Neural crest cell (in vitro differentiated cells): Measurements from ENCODE around the gene RPL37. TPM values are rescaled to one million over a fixed set of nuclear protein-coding genes. Genes with fewer than 3 reads are reported as not detected.

ENCODE experiments used
- DNase-seq: peaks from one replicate; pipeline ENCODE4 v3.0.0; 2021; ENCODE audit warnings: low read depth, mixed read lengths, low spot score
- H3K27ac Mint-ChIP-seq: one replicate; pipeline ENCODE4 v1.8.0; 2021; ENCODE audit warnings: mild to moderate bottlenecking, mixed read lengths; ENCODE audit not compliant: unreplicated experiment
- H3K27me3 Mint-ChIP-seq: 2 replicates; pipeline ENCODE4 v1.8.0; 2021; ENCODE audit warnings: low read depth, mild to moderate bottlenecking, mixed read lengths
- H3K36me3 Mint-ChIP-seq: 2 replicates; pipeline ENCODE4 v1.8.0; 2021; ENCODE audit warnings: low read depth, mild to moderate bottlenecking, mixed read lengths
- H3K4me1 Mint-ChIP-seq: 2 replicates; pipeline ENCODE4 v1.8.0; 2021; ENCODE audit warnings: mixed read lengths
- H3K4me3 Mint-ChIP-seq: one replicate; pipeline ENCODE4 v1.8.0; 2021; ENCODE audit warnings: mild to moderate bottlenecking, mixed read lengths
- H3K9me3 Mint-ChIP-seq: 2 replicates; pipeline ENCODE4 v1.8.0; 2021; ENCODE audit warnings: mixed read lengths
- total RNA-seq: library from RNA; stranded (reverse); gene quantifications from 2 replicates; pipeline ENCODE4 v1.2.1, GENCODE V29; 2021
- TF ChIP-seq, protein P1 (sequence below): fragments of 200-600 bp; sonication (generic); conservative IDR thresholded peaks from 2 replicates; pipeline ENCODE4 v1.5.0; 2021; ENCODE audit warnings: antibody characterized with exemption, mild to moderate bottlenecking

The RPL37 gene
- total RNA-seq, 1 donor from 2014 or later: 1,432 TPM

DNA sequence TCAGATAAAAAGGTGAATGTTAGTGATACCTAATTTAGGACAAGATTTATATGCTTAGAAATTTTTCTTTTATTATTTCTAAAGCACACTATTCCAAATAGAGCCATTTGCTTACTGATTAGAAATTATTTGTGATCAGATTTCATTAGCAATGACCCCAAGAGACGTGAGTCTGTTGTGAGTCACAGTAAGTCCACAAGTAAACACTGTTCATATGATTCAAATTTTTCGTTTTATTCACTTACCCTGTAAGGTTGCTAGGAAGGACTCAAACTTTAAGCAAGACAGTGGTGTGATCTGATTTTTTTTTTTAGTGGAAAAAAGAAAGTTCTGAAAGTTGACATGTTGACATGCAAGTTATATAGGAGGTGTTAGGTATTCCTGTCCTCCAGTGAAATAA is 7.3 kb upstream of the RPL37 start:
- H3K4me3 Mint-ChIP-seq: no peak overlapping the region
- TF ChIP-seq, protein P1, sequence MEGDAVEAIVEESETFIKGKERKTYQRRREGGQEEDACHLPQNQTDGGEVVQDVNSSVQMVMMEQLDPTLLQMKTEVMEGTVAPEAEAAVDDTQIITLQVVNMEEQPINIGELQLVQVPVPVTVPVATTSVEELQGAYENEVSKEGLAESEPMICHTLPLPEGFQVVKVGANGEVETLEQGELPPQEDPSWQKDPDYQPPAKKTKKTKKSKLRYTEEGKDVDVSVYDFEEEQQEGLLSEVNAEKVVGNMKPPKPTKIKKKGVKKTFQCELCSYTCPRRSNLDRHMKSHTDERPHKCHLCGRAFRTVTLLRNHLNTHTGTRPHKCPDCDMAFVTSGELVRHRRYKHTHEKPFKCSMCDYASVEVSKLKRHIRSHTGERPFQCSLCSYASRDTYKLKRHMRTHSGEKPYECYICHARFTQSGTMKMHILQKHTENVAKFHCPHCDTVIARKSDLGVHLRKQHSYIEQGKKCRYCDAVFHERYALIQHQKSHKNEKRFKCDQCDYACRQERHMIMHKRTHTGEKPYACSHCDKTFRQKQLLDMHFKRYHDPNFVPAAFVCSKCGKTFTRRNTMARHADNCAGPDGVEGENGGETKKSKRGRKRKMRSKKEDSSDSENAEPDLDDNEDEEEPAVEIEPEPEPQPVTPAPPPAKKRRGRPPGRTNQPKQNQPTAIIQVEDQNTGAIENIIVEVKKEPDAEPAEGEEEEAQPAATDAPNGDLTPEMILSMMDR: no peak
- H3K27me3 Mint-ChIP-seq: peaks cover 65% of the 10 kb centered on the region
- DNase-seq: no peak
- H3K4me1 Mint-ChIP-seq: peaks cover 3% of the 10 kb centered on the region
- H3K36me3 Mint-ChIP-seq: no peaks in the 10 kb centered on the region
- H3K9me3 Mint-ChIP-seq: no peaks in the 10 kb centered on the region
- no peak overlapping the region for H3K27ac Mint-ChIP-seq

DNA sequence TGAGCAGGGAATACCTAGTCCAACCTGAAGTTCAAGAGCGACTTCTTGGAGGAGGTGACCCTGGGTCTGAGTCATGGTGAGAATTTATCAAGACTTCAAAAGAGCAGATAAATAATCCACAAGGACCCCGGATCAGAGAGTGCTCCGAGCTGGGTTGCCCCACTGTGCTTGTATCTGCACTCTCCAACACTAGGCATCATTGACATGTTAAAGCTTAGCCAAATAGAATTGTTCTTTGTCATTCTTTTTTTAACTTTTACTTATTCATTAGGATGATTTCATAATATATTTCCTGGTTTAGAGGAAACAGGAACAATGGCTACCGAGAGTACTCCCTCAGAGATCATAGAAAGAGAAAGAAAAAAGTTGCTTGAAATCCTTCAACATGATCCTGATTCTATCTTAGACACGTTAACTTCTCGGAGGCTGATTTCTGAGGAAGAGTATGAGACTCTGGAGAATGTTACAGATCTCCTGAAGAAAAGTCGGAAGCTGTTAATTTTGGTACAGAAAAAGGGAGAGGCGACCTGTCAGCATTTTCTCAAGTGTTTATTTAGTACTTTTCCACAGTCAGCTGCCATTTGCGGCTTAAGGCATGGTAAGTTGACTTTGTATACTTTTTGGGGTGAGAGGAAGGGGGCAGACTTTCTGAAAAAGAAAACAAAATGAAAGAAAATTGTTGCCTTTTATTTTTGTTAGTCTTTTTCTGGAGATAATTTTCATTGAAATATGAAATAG is 6.2 kb upstream of the RPL37 start, which contains the start of gene CARD6:
Gene CARD6 (plus strand): TSS at position 300 of the 738 bp plus-strand sequence. CDS start 16 bp downstream, at position 316.
- H3K36me3 Mint-ChIP-seq: no peaks in the 10 kb centered on the region
- peaks cover 61% of the 10 kb centered on the region for H3K27me3 Mint-ChIP-seq
- H3K4me3 Mint-ChIP-seq: no peak within 1 kb of the TSS
- no peak for DNase-seq
- TF ChIP-seq, protein P1: no peak
- H3K27ac Mint-ChIP-seq: no peak within 1 kb of the TSS
- H3K4me1 Mint-ChIP-seq: peaks cover 9% of the 10 kb centered on the region
- H3K9me3 Mint-ChIP-seq: no peaks in the 10 kb centered on the region

DNA sequence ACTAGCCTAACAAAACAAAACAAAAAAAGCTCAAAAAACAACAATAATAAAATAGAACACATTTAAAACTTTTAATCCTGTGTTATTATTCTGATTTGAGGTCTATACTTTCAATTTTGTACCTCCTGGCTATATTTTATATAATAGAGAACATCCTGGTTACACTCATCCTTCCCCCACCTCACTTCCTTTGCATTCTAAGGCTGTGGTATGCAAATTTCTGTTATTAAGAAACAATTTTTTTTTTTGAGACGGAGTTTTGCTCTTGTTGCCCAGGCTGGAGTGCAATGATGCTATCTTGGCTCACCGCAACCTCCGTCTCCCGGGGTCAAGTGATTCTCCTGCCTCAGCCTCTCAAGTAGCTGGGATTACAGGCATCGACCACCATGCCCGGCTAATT is 3.1 kb upstream of the RPL37 start:
- H3K4me1 Mint-ChIP-seq: peaks cover 39% of the 10 kb centered on the region
- no peaks in the 10 kb centered on the region for H3K9me3 Mint-ChIP-seq
- TF ChIP-seq, protein P1: no peak
- no peak for DNase-seq
- H3K27ac Mint-ChIP-seq: no peak overlapping the region
- H3K36me3 Mint-ChIP-seq: peaks cover 19% of the 10 kb centered on the region
- H3K4me3 Mint-ChIP-seq: peak overlapping the region; percentile 73
- peaks cover 50% of the 10 kb centered on the region for H3K27me3 Mint-ChIP-seq

DNA sequence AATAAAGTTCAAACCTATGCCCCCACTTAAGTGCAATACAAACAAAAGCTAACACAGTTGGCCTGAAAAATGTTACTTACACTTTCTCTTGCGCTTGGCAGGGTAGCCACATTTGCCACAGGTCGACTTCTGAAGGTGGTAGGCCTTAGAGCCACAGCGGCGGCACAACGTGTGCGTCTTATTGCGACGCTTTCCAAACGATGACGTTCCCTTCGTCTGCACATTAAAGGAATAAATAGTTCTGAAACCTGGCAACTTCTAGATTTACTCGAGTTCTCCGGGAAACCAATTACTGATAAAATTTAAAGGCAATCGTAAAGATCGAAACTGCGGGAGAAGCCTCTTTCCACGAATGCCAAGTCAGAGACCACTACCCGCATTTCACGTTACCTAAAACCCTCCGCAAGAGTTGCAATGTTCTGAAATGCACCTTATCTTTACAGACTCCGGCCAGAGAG is 602 bp downstream of the RPL37 start:
- Mint-ChIP-seq H3K4me3 (peak overlapping the region; percentile 100), H3K36me3 (peaks cover 38% of the 10 kb centered on the region), H3K27me3 (peaks cover 20% of the 10 kb centered on the region), H3K27ac (peak overlapping the region; percentile 100), H3K4me1 (peaks cover 55% of the 10 kb centered on the region), H3K9me3 (no peaks in the 10 kb centered on the region)
- TF ChIP-seq, protein P1: no peak
- no peak for DNase-seq

DNA sequence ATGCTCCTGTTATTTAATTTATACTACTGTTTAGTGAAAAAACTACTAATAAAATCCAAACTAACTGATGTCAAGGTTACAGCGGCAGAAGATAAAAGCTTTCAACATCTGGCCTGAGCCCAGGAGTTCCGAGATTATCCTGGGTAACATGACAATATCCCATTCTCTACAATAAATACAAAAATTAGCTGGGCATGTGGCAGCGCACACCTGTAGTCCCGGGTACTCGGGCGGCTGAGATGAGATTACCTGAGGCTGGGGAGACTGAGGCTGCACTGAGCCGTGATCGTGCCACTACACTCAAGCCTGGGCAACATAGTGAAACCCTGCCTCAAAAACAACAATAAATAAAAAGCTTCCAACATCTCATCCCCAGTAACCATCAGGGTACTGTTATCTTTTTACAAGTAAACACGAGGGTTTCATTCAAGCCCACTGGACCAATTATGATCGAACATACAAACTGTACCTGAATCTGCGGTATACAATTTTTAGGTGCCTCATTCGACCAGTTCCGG is 1.3 kb downstream of the RPL37 start:
- H3K36me3 Mint-ChIP-seq: peaks cover 45% of the 10 kb centered on the region
- peaks cover 15% of the 10 kb centered on the region for H3K27me3 Mint-ChIP-seq
- peak overlapping the region; percentile 100 for H3K27ac Mint-ChIP-seq

More for the DNA sequence above, 1.3 kb downstream of the RPL37 start:
- Mint-ChIP-seq H3K9me3 (no peaks in the 10 kb centered on the region), H3K4me1 (peaks cover 61% of the 10 kb centered on the region), H3K4me3 (peak overlapping the region; percentile 100)
- TF ChIP-seq, protein P1: no peak
- DNase-seq: no peak
